Fibroblast of lung (primary cell): ENCODE data around the gene PAEP. TPM values are rescaled to one million over a fixed set of nuclear protein-coding genes. Genes with fewer than 3 reads are reported as not detected.

ENCODE experiments used
- DNase-seq, 2 donors: peaks; one replicate each; pipeline versions ENCODE4 v3.0.0 to v3.0.0-alpha.2; 2010; ENCODE audit warnings: low read depth in 2 of 2
- H2AFZ ChIP-seq: 2 replicates; pipeline ENCODE4 v1.5.1; 2012; ENCODE audit warnings: low read length, control low read depth, inconsistent platforms
- H3K27ac ChIP-seq: 2 replicates; pipeline ENCODE4 v1.5.1; 2011; ENCODE audit warnings: low read length, control low read depth; ENCODE audit not compliant: insufficient read depth
- H3K27me3 ChIP-seq: 2 replicates; pipeline ENCODE4 v1.5.1; 2011; ENCODE audit warnings: mild to moderate bottlenecking, low read length; ENCODE audit not compliant: control insufficient read depth, insufficient read depth
- H3K36me3 ChIP-seq: 2 replicates; pipeline ENCODE4 v1.5.1; 2011; ENCODE audit warnings: low read length; ENCODE audit not compliant: control insufficient read depth, insufficient read depth
- H3K4me1 ChIP-seq: 2 replicates; pipeline ENCODE4 v1.5.1; 2011; ENCODE audit warnings: low read length; ENCODE audit not compliant: control insufficient read depth, insufficient read depth; ENCODE audit errors: extremely low read depth
- H3K4me2 ChIP-seq: 2 replicates; pipeline ENCODE4 v1.5.1; 2011; ENCODE audit warnings: low read length, control low read depth; ENCODE audit not compliant: insufficient read depth; ENCODE audit errors: extremely low read depth
- H3K4me3 ChIP-seq, 4 experiments: fragments of 200-600 bp in 1 of 4; sonication (generic) in 1 of 4; replicated peaks in 1 of 4; 2 replicates each; pipeline ENCODE4 v1.5.1; 2011 to 2016; ENCODE audit warnings: low read length in 4 of 4, low read depth in 3 of 4, mild to moderate bottlenecking in 3 of 4, control low read depth in 2 of 4, inconsistent platforms in 1 of 4, mixed read lengths in 1 of 4; ENCODE audit not compliant: insufficient read depth in 1 of 4; ENCODE audit errors: control extremely low read depth in 1 of 4
- H3K79me2 ChIP-seq: 2 replicates; pipeline ENCODE4 v1.5.1; 2012; ENCODE audit warnings: mild to moderate bottlenecking, low read length, inconsistent platforms; ENCODE audit not compliant: control insufficient read depth, insufficient read depth
- H3K9ac ChIP-seq: 2 replicates; pipeline ENCODE4 v1.5.1; 2011; ENCODE audit warnings: mild to moderate bottlenecking, low read length, control low read depth; ENCODE audit not compliant: insufficient read depth
- H3K9me3 ChIP-seq: 2 replicates; pipeline ENCODE4 v1.5.1; 2012; ENCODE audit warnings: low read depth, low read length; ENCODE audit not compliant: control insufficient read depth, insufficient read depth
- H4K20me1 ChIP-seq: 2 replicates; pipeline ENCODE4 v1.5.1; 2011; ENCODE audit warnings: low read length; ENCODE audit not compliant: control insufficient read depth, insufficient read depth; ENCODE audit errors: extremely low read depth
- CTCF ChIP-seq, 2 donors: IDR thresholded peaks in 1 of 2; conservative IDR thresholded peaks in 1 of 2; 1 replicate in 1 of 2; 2 replicates in 1 of 2; pipeline ENCODE4 v1.5.1; 2011 to 2012; ENCODE audit warnings: low read length in 2 of 2, control low read depth in 1 of 2, inconsistent platforms in 1 of 2, low read depth in 1 of 2, mild to moderate bottlenecking in 1 of 2
- EZH2 ChIP-seq: IDR thresholded peaks from 2 replicates; pipeline ENCODE4 v1.5.1; 2012; ENCODE audit warnings: low read length, control low read depth, mild to moderate bottlenecking; ENCODE audit errors: missing control alignments
- polyA plus RNA-seq, 2 donors: library from polyadenylated mRNA; depleted of rRNA in 1 of 2; stranded (reverse) in 1 of 2; unstranded in 1 of 2; fragments of >200 nt; gene quantifications; 2 replicates each; pipeline ENCODE4 v1.2.1, GENCODE V29; 2011 to 2012; ENCODE audit warnings: missing spikeins in 1 of 2
- total RNA-seq: library from RNA; depleted of rRNA; stranded (reverse); fragments of >200 nt; gene quantifications from 2 replicates; pipeline ENCODE4 v1.2.1, GENCODE V29; 2014

Gene PAEP
- total and polyA plus RNA-seq, 2 donors (not counting 1 experiment from before 2014, with no cell fraction given): not detected

GRCh38 chr9:135586601-135587109, 25.1 kb downstream of the PAEP start:
- no peak overlapping the region for H3K27ac ChIP-seq

GRCh38 chr9:135587658-135588057, 26.1 kb downstream of the PAEP start:
- Histone ChIP-seq H3K27ac (no peak overlapping the region), H3K79me2 (no peaks in the 10 kb centered on the region), H3K36me3 (no peaks in the 10 kb centered on the region), H3K9ac (no peak overlapping the region), H3K27me3 (no peaks in the 10 kb centered on the region), H4K20me1 (no peaks in the 10 kb centered on the region), H3K4me1 (no peaks in the 10 kb centered on the region), H3K4me3 (no peak overlapping the region), H3K4me2 (no peak overlapping the region), H2AFZ (no peak overlapping the region), H3K9me3 (no peaks in the 10 kb centered on the region)
- no peak for DNase-seq
- no peak for TF ChIP-seq EZH2
- no peak for TF ChIP-seq CTCF (conservative IDR thresholded peaks at IDR 0.05 in 1 of 2, IDR thresholded peaks at IDR 0.05 in 1 of 2; ENCODE audit: low read depth in 1 of 2, low read length in 2 of 2)

More at GRCh38 chr9:135586601-135587109, 25.1 kb downstream of the PAEP start:
- Histone ChIP-seq H4K20me1 (no peaks in the 10 kb centered on the region), H3K36me3 (no peaks in the 10 kb centered on the region), H3K9me3 (no peaks in the 10 kb centered on the region), H3K9ac (no peak overlapping the region), H3K27me3 (no peaks in the 10 kb centered on the region), H3K79me2 (no peaks in the 10 kb centered on the region), H3K4me1 (no peaks in the 10 kb centered on the region), H3K4me3 (no peak overlapping the region), H2AFZ (no peak overlapping the region), H3K4me2 (no peak overlapping the region)
- no peak for DNase-seq
- no peak for TF ChIP-seq EZH2
- no peak for TF ChIP-seq CTCF (conservative IDR thresholded peaks at IDR 0.05 in 1 of 2, IDR thresholded peaks at IDR 0.05 in 1 of 2; ENCODE audit: low read depth in 1 of 2, low read length in 2 of 2)

- no peak overlapping the region for H2AFZ ChIP-seq
- no peaks in the 10 kb centered on the region for H4K20me1 ChIP-seq
- H3K9me3 ChIP-seq: no peaks in the 10 kb centered on the region
- no peak overlapping the region for H3K4me2 ChIP-seq
- H3K27me3 ChIP-seq: no peaks in the 10 kb centered on the region
- H3K4me3 ChIP-seq: no peak overlapping the region
- no peak overlapping the region for H3K27ac ChIP-seq
- H3K9ac ChIP-seq: no peak overlapping the region
- no peak for DNase-seq
- TF ChIP-seq CTCF (conservative IDR thresholded peaks at IDR 0.05 in 1 of 2, IDR thresholded peaks at IDR 0.05 in 1 of 2; ENCODE audit: low read depth in 1 of 2, low read length in 2 of 2) (no peak), EZH2 (no peak)
- H3K36me3 ChIP-seq: no peaks in the 10 kb centered on the region
- no peaks in the 10 kb centered on the region for H3K79me2 ChIP-seq
- no peaks in the 10 kb centered on the region for H3K4me1 ChIP-seq
These were observed 26.8 kb downstream of the PAEP start for GRCh38 chr9:135588371-135588770.
